Panc1 (cell line): Measurements from ENCODE around the gene ADORA1. TPM values are rescaled to one million over a fixed set of nuclear protein-coding genes. Genes with fewer than 3 reads are reported as not detected.

Source experiments
- ATAC-seq: fragments of 200-7000 bp; cut with Tn5 transposase; 2 replicates; pipeline ENCODE4 v1.9.1; 2020; ENCODE audit warnings: mild to moderate bottlenecking, moderate library complexity
- BruUV-seq: library from RNA; stranded (reverse); fragments of 400-500 nt; replicated peaks from 2 replicates; lab custom pipeline; 2021; lab: Mats Ljungman, UMichigan
- CTCF ChIA-PET: fragments of 300-600 bp; sonication (Branson Sonifier 250); formaldehyde crosslinking; loops from one replicate; lab custom pipeline; 2022; ENCODE audit warnings: antibody characterized with exemption; lab: Charles Lee
- POLR2A ChIA-PET: fragments of 300-600 bp; sonication (Branson Sonifier 250); formaldehyde crosslinking; loops from one replicate; lab custom pipeline; 2022; ENCODE audit warnings: antibody characterized with exemption; lab: Charles Lee
- DNase-seq: peaks from one replicate; pipeline ENCODE4 v3.0.0-alpha.2; 2010; ENCODE audit warnings: low read depth, low spot score
- H3K27ac ChIP-seq: 2 replicates; pipeline ENCODE4 v1.5.1; 2011; ENCODE audit warnings: mild to moderate bottlenecking, low read length, inconsistent platforms
- H3K27me3 ChIP-seq: fragments of 200-500 bp; sonication (Bioruptor generic); 2 replicates; pipeline ENCODE4 v1.6.0; 2014; ENCODE audit warnings: low read length, inconsistent platforms; ENCODE audit not compliant: control insufficient read depth, insufficient read depth
- H3K36me3 ChIP-seq: fragments of 200-500 bp; sonication (Bioruptor generic); 2 replicates; pipeline ENCODE4 v1.5.1; 2014; ENCODE audit warnings: inconsistent platforms, mild to moderate bottlenecking, low read length, moderate library complexity; ENCODE audit not compliant: control insufficient read depth, insufficient read depth
- H3K4me1 ChIP-seq: 2 replicates; pipeline ENCODE4 v1.5.1; 2011; ENCODE audit warnings: inconsistent platforms, mild to moderate bottlenecking, low read length, moderate library complexity; ENCODE audit not compliant: control insufficient read depth, insufficient read depth
- H3K4me3 ChIP-seq, 2 experiments: 2 replicates each; pipeline ENCODE4 v1.5.1; 2011 to 2012; ENCODE audit warnings: low read depth in 2 of 2, low read length in 2 of 2, mild to moderate bottlenecking in 2 of 2, inconsistent platforms in 1 of 2, moderate library complexity in 1 of 2
- H3K9me3 ChIP-seq: fragments of 200-500 bp; sonication (Bioruptor generic); 2 replicates; pipeline ENCODE4 v1.5.1; 2014; ENCODE audit warnings: low read depth, mild to moderate bottlenecking, inconsistent platforms, low read length, moderate library complexity; ENCODE audit not compliant: control insufficient read depth, insufficient read depth
- CTCF ChIP-seq: fragments of 450-650 bp; IDR thresholded peaks from 2 replicates; pipeline ENCODE4 v1.5.1; 2017; ENCODE audit warnings: mild to moderate bottlenecking
- POLR2AphosphoS5 ChIP-seq: IDR thresholded peaks from 2 replicates; pipeline ENCODE4 v1.6.1; 2012; ENCODE audit warnings: mild to moderate bottlenecking, low read depth, low read length, moderate library complexity
- SIN3A ChIP-seq: IDR thresholded peaks from 2 replicates; pipeline ENCODE4 v1.6.1; 2012; ENCODE audit warnings: low read depth, mild to moderate bottlenecking, low read length, moderate library complexity, borderline replicate concordance; ENCODE audit not compliant: insufficient read depth
- TCF7L2 ChIP-seq: IDR thresholded peaks from 2 replicates; pipeline ENCODE4 v1.6.1; 2011; ENCODE audit warnings: mild to moderate bottlenecking, low read depth, low read length, inconsistent platforms
- in situ Hi-C: cut with HindIII; loops from 2 replicates; pipeline ENCODE4 v1.10.0; 2016; ENCODE audit warnings: low sequenced_read_pairs, low pct_unique_long_range_greater_than_20kb
- intact Hi-C: fragments of 100-400 bp; cut with micrococcal nuclease; formaldehyde crosslinking; loops from one replicate; pipeline ENCODE4 v1.10.0; 2022; ENCODE audit not compliant: unreplicated experiment
- total RNA-seq: library from RNA; stranded (reverse); gene quantifications from one replicate; pipeline ENCODE4 v1.2.1, GENCODE V29; 2021; ENCODE audit not compliant: unreplicated experiment
- TF ChIP-seq, protein P1 (sequence below), 2 experiments: IDR thresholded peaks; 2 replicates each; pipeline ENCODE4 v1.6.1; 2011 to 2012; ENCODE audit warnings: low read depth in 2 of 2, control low read depth in 1 of 2, low read length in 1 of 2, mild to moderate bottlenecking in 1 of 2, moderate library complexity in 1 of 2; ENCODE audit not compliant: insufficient read depth in 1 of 2

The ADORA1 gene
- total RNA-seq, 1 experiment from 2014 or later: 8.5 TPM

DNA sequence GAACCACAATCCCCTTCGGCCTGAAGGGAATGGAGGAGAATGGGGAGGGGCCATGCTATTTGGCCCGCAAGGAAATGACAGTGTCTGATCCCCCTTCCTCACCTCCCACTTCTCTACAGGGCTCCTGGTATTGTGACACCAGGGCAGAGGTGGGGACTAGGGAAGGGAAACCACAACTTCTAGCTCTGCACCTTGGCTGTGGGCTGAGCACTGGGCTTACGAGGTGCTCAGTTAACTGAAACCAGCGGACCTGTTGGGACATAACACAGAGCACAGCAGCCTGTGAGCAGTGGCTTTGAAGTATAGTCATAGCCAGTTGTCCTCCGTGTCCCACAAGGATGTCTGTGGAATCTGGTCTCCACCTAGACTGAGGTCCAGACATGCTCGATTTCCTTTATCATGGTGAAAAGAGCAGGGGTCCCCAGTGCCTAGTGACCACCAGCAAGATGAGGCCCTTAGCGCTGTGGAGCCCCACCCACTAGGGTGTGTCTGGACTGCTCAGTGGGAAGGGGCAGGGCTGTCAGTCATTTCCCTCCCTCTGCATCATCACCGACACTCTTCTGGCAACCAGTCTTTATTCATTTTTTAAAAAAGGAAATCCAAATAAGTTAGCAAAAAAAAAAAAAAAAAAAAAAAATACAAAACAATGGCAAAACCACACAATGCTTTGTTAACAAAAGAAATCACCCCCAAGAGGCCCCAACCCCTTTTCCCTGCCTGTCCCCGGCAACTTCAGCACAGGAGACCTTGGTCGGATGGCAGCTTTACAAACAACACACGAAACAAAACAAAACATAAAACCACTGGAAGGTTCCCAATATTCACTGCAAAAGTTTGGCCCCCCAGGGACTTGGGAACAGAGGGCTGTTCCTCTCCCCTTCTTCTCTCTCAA, 44.7 kb upstream of the ADORA1 start:
- BruUV-seq: no TSS peak
- intact Hi-C loops: no loop called here
- H3K27ac ChIP-seq: no peak overlapping the region
- no peaks in the 10 kb centered on the region for H3K9me3 ChIP-seq
- H3K4me3 ChIP-seq: no peak overlapping the region
- no peaks in the 10 kb centered on the region for H3K27me3 ChIP-seq
- DNase-seq (no peak), ATAC-seq (no peak)
- ChIA-PET POLR2A (no interaction called here), CTCF (no interaction called here)
- in situ Hi-C loops: no loop called here
- TF ChIP-seq POLR2AphosphoS5 (no peak), CTCF (no peak), SIN3A (no peak)
- H3K4me1 ChIP-seq: no peaks in the 10 kb centered on the region
- no peaks in the 10 kb centered on the region for H3K36me3 ChIP-seq

GRCh38 chr1:203083463-203083921, 44.0 kb upstream of the ADORA1 start:
- no peaks in the 10 kb centered on the region for H3K36me3 ChIP-seq
- in situ Hi-C loops (no loop called here), intact Hi-C loops (no loop called here)
- DNase-seq (no peak), ATAC-seq (no peak)
- no peak overlapping the region for H3K4me3 ChIP-seq
- no peaks in the 10 kb centered on the region for H3K9me3 ChIP-seq
- TF ChIP-seq TCF7L2: no peak
- TF ChIP-seq SIN3A: no peak
- no peak for TF ChIP-seq POLR2AphosphoS5
- TF ChIP-seq, protein P1, sequence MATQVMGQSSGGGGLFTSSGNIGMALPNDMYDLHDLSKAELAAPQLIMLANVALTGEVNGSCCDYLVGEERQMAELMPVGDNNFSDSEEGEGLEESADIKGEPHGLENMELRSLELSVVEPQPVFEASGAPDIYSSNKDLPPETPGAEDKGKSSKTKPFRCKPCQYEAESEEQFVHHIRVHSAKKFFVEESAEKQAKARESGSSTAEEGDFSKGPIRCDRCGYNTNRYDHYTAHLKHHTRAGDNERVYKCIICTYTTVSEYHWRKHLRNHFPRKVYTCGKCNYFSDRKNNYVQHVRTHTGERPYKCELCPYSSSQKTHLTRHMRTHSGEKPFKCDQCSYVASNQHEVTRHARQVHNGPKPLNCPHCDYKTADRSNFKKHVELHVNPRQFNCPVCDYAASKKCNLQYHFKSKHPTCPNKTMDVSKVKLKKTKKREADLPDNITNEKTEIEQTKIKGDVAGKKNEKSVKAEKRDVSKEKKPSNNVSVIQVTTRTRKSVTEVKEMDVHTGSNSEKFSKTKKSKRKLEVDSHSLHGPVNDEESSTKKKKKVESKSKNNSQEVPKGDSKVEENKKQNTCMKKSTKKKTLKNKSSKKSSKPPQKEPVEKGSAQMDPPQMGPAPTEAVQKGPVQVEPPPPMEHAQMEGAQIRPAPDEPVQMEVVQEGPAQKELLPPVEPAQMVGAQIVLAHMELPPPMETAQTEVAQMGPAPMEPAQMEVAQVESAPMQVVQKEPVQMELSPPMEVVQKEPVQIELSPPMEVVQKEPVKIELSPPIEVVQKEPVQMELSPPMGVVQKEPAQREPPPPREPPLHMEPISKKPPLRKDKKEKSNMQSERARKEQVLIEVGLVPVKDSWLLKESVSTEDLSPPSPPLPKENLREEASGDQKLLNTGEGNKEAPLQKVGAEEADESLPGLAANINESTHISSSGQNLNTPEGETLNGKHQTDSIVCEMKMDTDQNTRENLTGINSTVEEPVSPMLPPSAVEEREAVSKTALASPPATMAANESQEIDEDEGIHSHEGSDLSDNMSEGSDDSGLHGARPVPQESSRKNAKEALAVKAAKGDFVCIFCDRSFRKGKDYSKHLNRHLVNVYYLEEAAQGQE (IDR thresholded peaks at IDR 0.05; ENCODE audit: insufficient read depth in 1 of 2, low read depth in 2 of 2, low read length in 1 of 2): no peak
- TF ChIP-seq CTCF: no peak; the same call in 1 of the 2 replicates
- H3K4me1 ChIP-seq: no peaks in the 10 kb centered on the region
- no peaks in the 10 kb centered on the region for H3K27me3 ChIP-seq
- CTCF ChIA-PET: no interaction called here
- no TSS peak for BruUV-seq
- no peak overlapping the region for H3K27ac ChIP-seq
- POLR2A ChIA-PET: no interaction called here
